Renal cortex interstitium (tissue), 11 donors: ENCODE data around the gene CDC14B. TPM values are rescaled to one million over a fixed set of nuclear protein-coding genes. Genes with fewer than 3 reads are reported as not detected.
"Not testable (repeated sequence)": the region's sequence is repeated elsewhere in the genome, so short reads cannot be mapped to it uniquely, and the experiment has no call there.

ENCODE experiments used
- DNase-seq, 11 donors: peaks; one replicate each; pipeline ENCODE4 v3.0.0-alpha.2; 2013; ENCODE audit warnings: low read depth in 9 of 11, low spot score in 4 of 11; ENCODE audit errors: extremely low read depth in 1 of 11
- polyA plus RNA-seq, 3 donors: library from polyadenylated mRNA; unstranded; fragments of 120-200 nt; gene quantifications; one replicate each; pipeline ENCODE4 v1.2.1, GENCODE V29; 2013; ENCODE audit not compliant: insufficient read length in 3 of 3

Gene CDC14B
- polyA plus RNA-seq, 3 donors, result 23.7 to 32.0 (median 28.4) TPM

- DNase-seq, result no peak
Measured at GRCh38 chr9:96609732-96610131, 9.9 kb downstream of the CDC14B start.

GRCh38 chr9:96607971-96608370 is 11.7 kb downstream of the CDC14B start:
- no peak for DNase-seq

- DNase-seq, result no peak
Measured at GRCh38 chr9:96605328-96605727, 14.3 kb downstream of the CDC14B start.

- DNase-seq, result no peak
Measured at GRCh38 chr9:96604004-96604319, 15.7 kb downstream of the CDC14B start.

GRCh38 chr9:96603305-96604003 is 16.2 kb downstream of the CDC14B start:
- no peak for DNase-seq

GRCh38 chr9:96599298-96599697 is 20.3 kb downstream of the CDC14B start:
- no peak for DNase-seq

GRCh38 chr9:96596601-96597111 is 23.0 kb downstream of the CDC14B start:
- DNase-seq, result no peak

- no peak for DNase-seq
Measured at GRCh38 chr9:96587338-96588315, 32.0 kb downstream of the CDC14B start.

- no peak for DNase-seq
Measured at GRCh38 chr9:96585426-96585825, 34.2 kb downstream of the CDC14B start.

GRCh38 chr9:96582199-96582598 is 37.4 kb downstream of the CDC14B start:
- not testable (repeated sequence) for DNase-seq

GRCh38 chr9:96581786-96582185 is 37.9 kb downstream of the CDC14B start:
- no peak for DNase-seq

GRCh38 chr9:96581301-96581700 is 38.3 kb downstream of the CDC14B start:
- no peak for DNase-seq

- no peak for DNase-seq
Measured at GRCh38 chr9:96574931-96575351, 44.7 kb downstream of the CDC14B start.

GRCh38 chr9:96574455-96574854 is 45.2 kb downstream of the CDC14B start:
- DNase-seq, result no peak

- peak in 1 of 11 donors; percentile 27 for DNase-seq
Measured at GRCh38 chr9:96567203-96567700, 52.4 kb downstream of the CDC14B start.

GRCh38 chr9:96566498-96567202 is 53.0 kb downstream of the CDC14B start:
- peak in 10 of 11 donors; percentile 29 to 49 (median 44) for DNase-seq

GRCh38 chr9:96565671-96566497 is 53.8 kb downstream of the CDC14B start:
- peak in 1 of 11 donors; percentile 4 for DNase-seq

GRCh38 chr9:96564217-96564616 is 55.4 kb downstream of the CDC14B start:
- no peak for DNase-seq
